IPS-15b (cell line): ENCODE results near the gene KIFC1.

ENCODE experiments used
- H3K27me3 ChIP-seq: one replicate; pipeline ENCODE4 v1.6.1; 2013; ENCODE audit warnings: low read length; ENCODE audit not compliant: control insufficient read depth, insufficient read depth
- H3K36me3 ChIP-seq: one replicate; pipeline ENCODE4 v1.6.1; 2013; ENCODE audit warnings: low read length; ENCODE audit not compliant: control insufficient read depth, insufficient read depth
- H3K4me1 ChIP-seq: one replicate; pipeline ENCODE4 v1.6.1; 2013; ENCODE audit warnings: mild to moderate bottlenecking, low read length; ENCODE audit not compliant: control insufficient read depth, insufficient read depth
- H3K4me3 ChIP-seq: one replicate; pipeline ENCODE4 v1.5.1; 2013; ENCODE audit warnings: low read depth, low read length
- H3K9ac ChIP-seq: one replicate; pipeline ENCODE4 v1.6.1; 2013; ENCODE audit warnings: low read depth, mild to moderate bottlenecking, low read length
- H3K9me3 ChIP-seq: one replicate; pipeline ENCODE4 v1.6.1; 2013; ENCODE audit warnings: mild to moderate bottlenecking, low read length; ENCODE audit not compliant: control insufficient read depth, insufficient read depth

The KIFC1 gene

GRCh38 chr6:33425668-33426577 is 34.3 kb downstream of the KIFC1 start:
- Histone ChIP-seq H3K36me3 (peaks cover 7% of the 10 kb centered on the region), H3K27me3 (no peaks in the 10 kb centered on the region), H3K4me1 (peaks cover 23% of the 10 kb centered on the region), H3K4me3 (peak overlapping the region; percentile 80), H3K9me3 (no peaks in the 10 kb centered on the region), H3K9ac (no peak overlapping the region)

GRCh38 chr6:33426590-33427511 is 35.2 kb downstream of the KIFC1 start:
- no peaks in the 10 kb centered on the region for H3K9me3 ChIP-seq
- H3K27me3 ChIP-seq = no peaks in the 10 kb centered on the region
- H3K4me3 ChIP-seq = peak overlapping the region; percentile 80
- peaks cover 20% of the 10 kb centered on the region for H3K4me1 ChIP-seq
- H3K36me3 ChIP-seq = peaks cover 7% of the 10 kb centered on the region
- H3K9ac ChIP-seq = no peak overlapping the region

GRCh38 chr6:33427585-33428223 is 36.1 kb downstream of the KIFC1 start:
- no peaks in the 10 kb centered on the region for H3K27me3 ChIP-seq
- H3K9ac ChIP-seq = no peak overlapping the region
- no peaks in the 10 kb centered on the region for H3K9me3 ChIP-seq
- peak overlapping the region; percentile 80 for H3K4me3 ChIP-seq
- peaks cover 21% of the 10 kb centered on the region for H3K4me1 ChIP-seq
- H3K36me3 ChIP-seq = peaks cover 7% of the 10 kb centered on the region

GRCh38 chr6:33428224-33428965 is 36.8 kb downstream of the KIFC1 start:
- peak overlapping the region; percentile 63 for H3K4me3 ChIP-seq
- H3K27me3 ChIP-seq = no peaks in the 10 kb centered on the region
- H3K9me3 ChIP-seq = no peaks in the 10 kb centered on the region
- peaks cover 5% of the 10 kb centered on the region for H3K36me3 ChIP-seq
- peaks cover 28% of the 10 kb centered on the region for H3K4me1 ChIP-seq
- H3K9ac ChIP-seq = no peak overlapping the region

GRCh38 chr6:33428966-33429749 is 37.5 kb downstream of the KIFC1 start:
- Histone ChIP-seq H3K9me3 (no peaks in the 10 kb centered on the region), H3K9ac (peak overlapping the region; percentile 54), H3K27me3 (no peaks in the 10 kb centered on the region), H3K4me1 (peaks cover 31% of the 10 kb centered on the region), H3K36me3 (no peaks in the 10 kb centered on the region), H3K4me3 (peak overlapping the region; percentile 63)

- H3K4me3 ChIP-seq = no peak overlapping the region
- no peaks in the 10 kb centered on the region for H3K36me3 ChIP-seq
- no peaks in the 10 kb centered on the region for H3K9me3 ChIP-seq
- H3K4me1 ChIP-seq = peaks cover 27% of the 10 kb centered on the region
- H3K27me3 ChIP-seq = no peaks in the 10 kb centered on the region
- H3K9ac ChIP-seq = no peak overlapping the region
Observed at GRCh38 chr6:33429750-33430052, 38.1 kb downstream of the KIFC1 start.

- no peak overlapping the region for H3K9ac ChIP-seq
- H3K9me3 ChIP-seq = no peaks in the 10 kb centered on the region
- H3K36me3 ChIP-seq = peaks cover 4% of the 10 kb centered on the region
- peaks cover 26% of the 10 kb centered on the region for H3K4me1 ChIP-seq
- no peak overlapping the region for H3K4me3 ChIP-seq
- no peaks in the 10 kb centered on the region for H3K27me3 ChIP-seq
Observed at GRCh38 chr6:33430334-33430733, 38.7 kb downstream of the KIFC1 start.

GRCh38 chr6:33430991-33431879 is 39.6 kb downstream of the KIFC1 start:
- H3K4me1 ChIP-seq = peaks cover 26% of the 10 kb centered on the region
- H3K9ac ChIP-seq = peak overlapping the region; percentile 73
- peak overlapping the region; percentile 89 for H3K4me3 ChIP-seq
- no peaks in the 10 kb centered on the region for H3K9me3 ChIP-seq
- no peaks in the 10 kb centered on the region for H3K27me3 ChIP-seq
- H3K36me3 ChIP-seq = peaks cover 12% of the 10 kb centered on the region

- H3K9me3 ChIP-seq = no peaks in the 10 kb centered on the region
- H3K36me3 ChIP-seq = peaks cover 18% of the 10 kb centered on the region
- peaks cover 25% of the 10 kb centered on the region for H3K4me1 ChIP-seq
- peak overlapping the region; percentile 73 for H3K9ac ChIP-seq
- H3K27me3 ChIP-seq = no peaks in the 10 kb centered on the region
- H3K4me3 ChIP-seq = peak overlapping the region; percentile 89
Observed at GRCh38 chr6:33431880-33432541, 40.4 kb downstream of the KIFC1 start.
